OCI-LY7 (cell line): ENCODE measurements around the gene CCDC89. TPM values are rescaled to one million over a fixed set of nuclear protein-coding genes. Genes with fewer than 3 reads are reported as not detected.

Source experiments
- BruUV-seq: library from RNA; stranded (reverse); fragments of 400-500 nt; replicated peaks from 2 replicates; lab custom pipeline; 2021; lab: Mats Ljungman, UMichigan
- CTCF ChIA-PET: fragments of 300-600 bp; sonication (Branson Sonifier 250); formaldehyde crosslinking; loops from one replicate; lab custom pipeline; 2022; ENCODE audit warnings: antibody characterized with exemption; ENCODE audit not compliant: unreplicated experiment; lab: Charles Lee
- POLR2A ChIA-PET: fragments of 300-600 bp; sonication (Branson Sonifier 250); formaldehyde crosslinking; loops from one replicate; lab custom pipeline; 2022; ENCODE audit warnings: antibody characterized with exemption; lab: Charles Lee
- DNase-seq: peaks from one replicate; pipeline ENCODE4 v3.0.0-alpha.2; 2015; ENCODE audit warnings: low spot score
- H2AFZ ChIP-seq: fragments of 200-600 bp; sonication (generic), shearing (Covaris generic); 2 replicates; pipeline ENCODE4 v1.6.1; 2014; ENCODE audit warnings: mild to moderate bottlenecking, antibody characterized with exemption, low read length, moderate library complexity
- H3K27ac ChIP-seq: fragments of 200-600 bp; sonication (generic); 2 replicates; pipeline ENCODE4 v1.5.1; 2014; ENCODE audit warnings: mixed run types, low read depth, mild to moderate bottlenecking, moderate library complexity, low read length, inconsistent platforms; ENCODE audit not compliant: poor library complexity, severe bottlenecking
- H3K36me3 ChIP-seq: fragments of 200-600 bp; sonication (generic); 2 replicates; pipeline ENCODE4 v1.6.1; 2014; ENCODE audit warnings: mild to moderate bottlenecking, antibody characterized with exemption, low read length, moderate library complexity, mixed read lengths; ENCODE audit not compliant: insufficient read depth
- H3K4me1 ChIP-seq: fragments of 200-600 bp; sonication (generic); 2 replicates; pipeline ENCODE4 v1.5.1; 2014; ENCODE audit warnings: mild to moderate bottlenecking, low read length; ENCODE audit not compliant: insufficient read depth, poor library complexity, severe bottlenecking
- H3K4me2 ChIP-seq: fragments of 200-600 bp; sonication (generic); 2 replicates; pipeline ENCODE4 v1.6.1; 2014; ENCODE audit warnings: mild to moderate bottlenecking, low read length
- H3K4me3 ChIP-seq: fragments of 200-600 bp; sonication (generic); 2 replicates; pipeline ENCODE4 v1.5.1; 2014; ENCODE audit warnings: mild to moderate bottlenecking, low read depth, low read length; ENCODE audit not compliant: poor library complexity, severe bottlenecking
- H3K79me2 ChIP-seq: fragments of 200-600 bp; sonication (generic); 2 replicates; pipeline ENCODE4 v1.6.1; 2016; ENCODE audit warnings: low read depth, mild to moderate bottlenecking, low read length, moderate library complexity, mixed read lengths; ENCODE audit not compliant: insufficient read depth
- H3K9me2 ChIP-seq: fragments of 200-600 bp; sonication (generic); 2 replicates; pipeline ENCODE4 v1.6.1; 2016; ENCODE audit warnings: mild to moderate bottlenecking, low read length, mixed read lengths; ENCODE audit not compliant: insufficient read depth
- H3K9me3 ChIP-seq: fragments of 200-600 bp; sonication (generic); 2 replicates; pipeline ENCODE4 v1.6.1; 2014; ENCODE audit warnings: mild to moderate bottlenecking, mixed run types, low read length, mixed read lengths
- H4K20me1 ChIP-seq: fragments of 200-600 bp; sonication (generic); 2 replicates; pipeline ENCODE4 v1.6.1; 2014; ENCODE audit warnings: mild to moderate bottlenecking, antibody characterized with exemption, low read length, moderate library complexity, mixed read lengths; ENCODE audit not compliant: insufficient read depth
- EZH2phosphoT487 ChIP-seq: fragments of 200-600 bp; sonication (generic); IDR thresholded peaks from 2 replicates; pipeline ENCODE4 v1.6.1; 2018; ENCODE audit warnings: low read depth, borderline replicate concordance, mild to moderate bottlenecking, mixed run types, antibody characterized with exemption, low read length, moderate library complexity, mixed read lengths
- intact Hi-C: fragments of 100-400 bp; cut with micrococcal nuclease; formaldehyde crosslinking; loops from one replicate; pipeline ENCODE4 v1.10.0; 2022; ENCODE audit not compliant: unreplicated experiment
- total RNA-seq, 2 experiments: library from RNA; depleted of rRNA in 1 of 2; stranded (reverse); fragments of >200 nt in 1 of 2; shearing (Covaris generic) in 1 of 2; gene quantifications; 2 replicates each; pipeline ENCODE4 v1.2.3, GENCODE V29; 2014 to 2022
- TF ChIP-seq, protein P1 (sequence below): fragments of 200-600 bp; sonication (generic); conservative IDR thresholded peaks from 2 replicates; pipeline ENCODE4 v1.5.1; 2014; ENCODE audit warnings: mild to moderate bottlenecking, antibody characterized with exemption, low read length, moderate library complexity, mixed read lengths

Gene CCDC89
- total RNA-seq, 2 experiments from 2014 or later, result 0.23 TPM; not detected in 1

DNA sequence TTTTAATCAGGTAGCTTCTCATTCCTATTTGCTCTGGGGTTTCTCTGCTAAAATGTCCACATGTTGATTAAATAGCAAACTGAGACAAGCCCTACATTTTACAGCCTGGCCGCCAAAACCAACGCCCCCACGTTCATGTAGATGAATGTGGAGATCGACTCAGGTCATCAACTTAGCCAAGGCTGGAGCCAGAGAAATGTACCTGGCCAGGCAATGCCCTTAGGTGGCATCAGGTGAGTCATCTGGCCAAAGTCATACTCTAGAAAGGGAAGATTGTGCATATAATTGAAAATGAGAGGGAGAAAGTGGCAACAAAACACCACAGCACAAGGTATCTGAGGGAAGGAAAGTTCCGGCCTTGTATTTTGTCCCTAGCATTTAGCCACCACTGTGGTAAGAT, 37.1 kb upstream of the CCDC89 start:
- BruUV-seq, result no TSS peak
- CTCF ChIA-PET, result no interaction called here
- POLR2A ChIA-PET, result interaction anchor here (0.5 to 1.3 kb wide), 3 partner anchors 8 to 73 kb away, joined by 3 to 10 read pairs (median 3); no protein-coding TSS in a partner anchor

DNA sequence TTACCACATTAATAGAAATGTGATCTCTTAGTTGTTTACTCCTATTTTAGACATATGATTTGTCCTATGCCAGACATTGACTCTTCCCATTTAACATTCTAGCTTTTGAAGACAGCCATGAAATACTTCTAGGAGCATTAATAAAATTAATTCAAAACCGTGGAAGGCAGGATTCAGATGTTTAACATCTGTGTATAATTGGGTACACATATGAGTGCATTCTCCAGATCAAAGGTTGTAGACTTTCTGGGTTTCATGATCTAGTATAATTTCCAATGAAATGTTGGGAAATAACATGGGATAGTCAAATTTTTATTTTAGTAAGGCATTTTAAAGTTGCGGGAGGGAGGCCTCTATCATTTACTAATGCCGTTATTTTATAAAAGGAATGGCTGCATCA, 35.2 kb upstream of the CCDC89 start:
- H3K9me3 ChIP-seq, result no peaks in the 10 kb centered on the region
- no peaks in the 10 kb centered on the region for H3K4me1 ChIP-seq
- no peak overlapping the region for H3K27ac ChIP-seq
- no peaks in the 10 kb centered on the region for H3K36me3 ChIP-seq
- CTCF ChIA-PET, result no interaction called here
- H3K4me3 ChIP-seq, result no peak overlapping the region
- POLR2A ChIA-PET, result interaction anchor here (0.6 to 1.0 kb wide), 2 partner anchors 13 to 605 kb away, joined by 3 to 6 read pairs; no protein-coding TSS in a partner anchor
- H3K4me2 ChIP-seq, result no peak overlapping the region
- H3K9me2 ChIP-seq, result no peaks in the 10 kb centered on the region
- intact Hi-C loops, result loop anchor here (2.0 kb wide), 1 partner anchor 62 kb away; no protein-coding TSS in a partner anchor
- BruUV-seq, result no TSS peak
- DNase-seq, result no peak
- TF ChIP-seq EZH2phosphoT487, result no peak
- TF ChIP-seq, protein P1, sequence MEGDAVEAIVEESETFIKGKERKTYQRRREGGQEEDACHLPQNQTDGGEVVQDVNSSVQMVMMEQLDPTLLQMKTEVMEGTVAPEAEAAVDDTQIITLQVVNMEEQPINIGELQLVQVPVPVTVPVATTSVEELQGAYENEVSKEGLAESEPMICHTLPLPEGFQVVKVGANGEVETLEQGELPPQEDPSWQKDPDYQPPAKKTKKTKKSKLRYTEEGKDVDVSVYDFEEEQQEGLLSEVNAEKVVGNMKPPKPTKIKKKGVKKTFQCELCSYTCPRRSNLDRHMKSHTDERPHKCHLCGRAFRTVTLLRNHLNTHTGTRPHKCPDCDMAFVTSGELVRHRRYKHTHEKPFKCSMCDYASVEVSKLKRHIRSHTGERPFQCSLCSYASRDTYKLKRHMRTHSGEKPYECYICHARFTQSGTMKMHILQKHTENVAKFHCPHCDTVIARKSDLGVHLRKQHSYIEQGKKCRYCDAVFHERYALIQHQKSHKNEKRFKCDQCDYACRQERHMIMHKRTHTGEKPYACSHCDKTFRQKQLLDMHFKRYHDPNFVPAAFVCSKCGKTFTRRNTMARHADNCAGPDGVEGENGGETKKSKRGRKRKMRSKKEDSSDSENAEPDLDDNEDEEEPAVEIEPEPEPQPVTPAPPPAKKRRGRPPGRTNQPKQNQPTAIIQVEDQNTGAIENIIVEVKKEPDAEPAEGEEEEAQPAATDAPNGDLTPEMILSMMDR, result no peak
- no peaks in the 10 kb centered on the region for H3K79me2 ChIP-seq
- H2AFZ ChIP-seq, result no peak overlapping the region
- no peaks in the 10 kb centered on the region for H4K20me1 ChIP-seq

More for the DNA sequence above, 37.1 kb upstream of the CCDC89 start:
- H3K9me2 ChIP-seq, result no peaks in the 10 kb centered on the region
- no peak overlapping the region for H3K27ac ChIP-seq
- TF ChIP-seq, protein P1, result no peak
- no peak for TF ChIP-seq EZH2phosphoT487
- no peak for DNase-seq
- no peaks in the 10 kb centered on the region for H4K20me1 ChIP-seq
- intact Hi-C loops, result no loop called here
- H3K36me3 ChIP-seq, result no peaks in the 10 kb centered on the region
- no peak overlapping the region for H3K4me3 ChIP-seq
- H3K9me3 ChIP-seq, result no peaks in the 10 kb centered on the region
- H3K4me1 ChIP-seq, result no peaks in the 10 kb centered on the region
- no peak overlapping the region for H3K4me2 ChIP-seq
- no peaks in the 10 kb centered on the region for H3K79me2 ChIP-seq
- no peak overlapping the region for H2AFZ ChIP-seq

DNA sequence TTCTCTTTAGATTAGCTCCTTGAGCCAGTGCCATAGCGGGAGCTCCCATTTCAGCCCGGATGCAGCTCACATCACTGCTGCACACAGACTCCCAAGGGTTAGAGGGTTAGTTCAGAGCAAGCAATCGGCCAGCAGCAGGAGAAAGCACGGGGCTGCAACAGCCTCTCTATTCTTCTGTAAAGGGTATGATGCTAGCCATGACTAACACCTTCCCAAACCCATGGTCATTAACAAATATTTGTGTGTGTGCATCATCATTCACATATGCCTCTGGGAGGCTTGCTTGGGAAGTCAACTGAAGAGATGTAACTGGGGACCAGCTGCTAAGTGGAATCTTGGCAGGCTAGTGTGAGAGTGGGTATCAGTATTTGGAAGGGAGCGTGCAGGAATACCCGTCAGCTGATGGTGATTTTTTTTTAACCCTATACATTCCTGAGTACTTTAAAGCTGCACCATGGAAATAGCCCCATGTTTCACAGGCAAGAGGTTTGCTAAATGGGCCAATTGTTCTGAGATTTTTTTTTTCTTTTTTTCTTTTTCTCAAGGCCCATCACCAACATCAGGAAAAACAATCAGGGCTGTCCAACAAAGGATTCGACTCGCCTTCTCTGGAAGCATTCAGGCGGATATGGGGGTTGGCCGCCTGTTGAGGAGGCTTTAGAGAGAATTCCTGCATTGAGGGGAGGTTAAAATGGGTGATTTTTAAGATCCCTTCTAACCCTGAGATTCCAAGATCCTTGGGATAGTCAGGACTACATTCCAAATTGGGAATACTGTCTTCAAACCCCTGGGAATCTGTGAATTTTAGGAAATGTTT, 33.2 kb upstream of the CCDC89 start:
- H3K27ac ChIP-seq, result no peak overlapping the region
- POLR2A ChIA-PET, result interaction anchor here (0.7 kb wide), 1 partner anchor 679 kb away, joined by 3 read pairs; no protein-coding TSS in a partner anchor
- TF ChIP-seq, protein P1, result no peak
- no peak for TF ChIP-seq EZH2phosphoT487
- H3K4me1 ChIP-seq, result no peaks in the 10 kb centered on the region
- CTCF ChIA-PET, result no interaction called here
- H3K4me2 ChIP-seq, result no peak overlapping the region
- H3K79me2 ChIP-seq, result no peaks in the 10 kb centered on the region
- no peak overlapping the region for H2AFZ ChIP-seq
- no peak for DNase-seq
- H4K20me1 ChIP-seq, result no peaks in the 10 kb centered on the region
- intact Hi-C loops, result no loop called here
- no peaks in the 10 kb centered on the region for H3K9me3 ChIP-seq
- BruUV-seq, result no TSS peak
- H3K4me3 ChIP-seq, result no peak overlapping the region
- no peaks in the 10 kb centered on the region for H3K36me3 ChIP-seq
- no peaks in the 10 kb centered on the region for H3K9me2 ChIP-seq
